Ishikawa (cell line): ENCODE data around the gene MLN.
A peak's percentile ranks its signal among the peaks of the same experiment; 100 is the strongest.

Experiments
- CEBPB ChIP-seq: IDR thresholded peaks from 2 replicates; pipeline ENCODE4 v1.6.1; 2012
- CREB1 ChIP-seq: IDR thresholded peaks from 2 replicates; pipeline ENCODE4 v1.6.1; 2012; ENCODE audit warnings: low read depth
- EGR1 ChIP-seq: IDR thresholded peaks from 2 replicates; pipeline ENCODE4 v1.6.1; 2012
- EP300 ChIP-seq: IDR thresholded peaks from 2 replicates; pipeline ENCODE4 v1.6.1; 2012; ENCODE audit warnings: borderline replicate concordance
- FOXM1 ChIP-seq: IDR thresholded peaks from 2 replicates; pipeline ENCODE4 v1.6.1; 2012; ENCODE audit warnings: low read depth, borderline replicate concordance
- MAX ChIP-seq: IDR thresholded peaks from 2 replicates; pipeline ENCODE4 v1.6.1; 2012
- NFIC ChIP-seq: IDR thresholded peaks from 2 replicates; pipeline ENCODE4 v1.6.1; 2012
- RAD21 ChIP-seq: IDR thresholded peaks from 2 replicates; pipeline ENCODE4 v1.6.1; 2012; ENCODE audit warnings: low read depth
- TAF1 ChIP-seq: IDR thresholded peaks from 2 replicates; pipeline ENCODE4 v1.6.1; 2012; ENCODE audit warnings: low read depth, mild to moderate bottlenecking
- TCF12 ChIP-seq: IDR thresholded peaks from 2 replicates; pipeline ENCODE4 v1.6.1; 2012; ENCODE audit warnings: low read depth
- TEAD4 ChIP-seq: IDR thresholded peaks from 2 replicates; pipeline ENCODE4 v1.6.1; 2012
- YY1 ChIP-seq: IDR thresholded peaks from 2 replicates; pipeline ENCODE4 v1.6.1; 2012; ENCODE audit warnings: low read depth
- ZBTB7A ChIP-seq: IDR thresholded peaks from 2 replicates; pipeline ENCODE4 v1.6.1; 2012; ENCODE audit warnings: low read depth
- TF ChIP-seq, protein P1 (sequence below): IDR thresholded peaks from 2 replicates; pipeline ENCODE4 v1.6.1; 2012; ENCODE audit warnings: low read depth, mild to moderate bottlenecking
- TF ChIP-seq, protein P2 (sequence below): IDR thresholded peaks from 2 replicates; pipeline ENCODE4 v1.6.1; 2012

Gene MLN

DNA sequence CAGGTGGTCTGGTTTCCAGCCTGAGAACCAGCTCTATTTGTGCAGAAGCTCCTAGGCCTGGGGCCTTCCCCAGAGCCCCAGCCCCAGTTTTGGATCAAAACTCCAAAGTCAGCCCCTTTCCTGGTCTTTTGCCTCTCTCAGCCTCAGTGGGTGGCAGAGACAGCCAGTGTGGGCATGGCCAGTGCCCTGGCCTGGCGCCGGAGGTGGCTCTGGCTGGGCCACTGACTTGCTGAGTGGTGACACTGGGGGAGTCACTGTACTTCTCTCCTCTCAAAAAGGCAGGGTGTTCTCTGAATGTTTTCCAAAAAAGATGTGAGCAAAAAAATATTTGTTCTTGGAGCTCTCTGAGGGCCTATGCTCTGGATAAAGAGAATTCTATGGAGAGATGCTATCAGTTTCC, 20.0 kb upstream of the MLN start:
- TF ChIP-seq RAD21 = no peak
- TF ChIP-seq YY1 = no peak
- TF ChIP-seq, protein P1, sequence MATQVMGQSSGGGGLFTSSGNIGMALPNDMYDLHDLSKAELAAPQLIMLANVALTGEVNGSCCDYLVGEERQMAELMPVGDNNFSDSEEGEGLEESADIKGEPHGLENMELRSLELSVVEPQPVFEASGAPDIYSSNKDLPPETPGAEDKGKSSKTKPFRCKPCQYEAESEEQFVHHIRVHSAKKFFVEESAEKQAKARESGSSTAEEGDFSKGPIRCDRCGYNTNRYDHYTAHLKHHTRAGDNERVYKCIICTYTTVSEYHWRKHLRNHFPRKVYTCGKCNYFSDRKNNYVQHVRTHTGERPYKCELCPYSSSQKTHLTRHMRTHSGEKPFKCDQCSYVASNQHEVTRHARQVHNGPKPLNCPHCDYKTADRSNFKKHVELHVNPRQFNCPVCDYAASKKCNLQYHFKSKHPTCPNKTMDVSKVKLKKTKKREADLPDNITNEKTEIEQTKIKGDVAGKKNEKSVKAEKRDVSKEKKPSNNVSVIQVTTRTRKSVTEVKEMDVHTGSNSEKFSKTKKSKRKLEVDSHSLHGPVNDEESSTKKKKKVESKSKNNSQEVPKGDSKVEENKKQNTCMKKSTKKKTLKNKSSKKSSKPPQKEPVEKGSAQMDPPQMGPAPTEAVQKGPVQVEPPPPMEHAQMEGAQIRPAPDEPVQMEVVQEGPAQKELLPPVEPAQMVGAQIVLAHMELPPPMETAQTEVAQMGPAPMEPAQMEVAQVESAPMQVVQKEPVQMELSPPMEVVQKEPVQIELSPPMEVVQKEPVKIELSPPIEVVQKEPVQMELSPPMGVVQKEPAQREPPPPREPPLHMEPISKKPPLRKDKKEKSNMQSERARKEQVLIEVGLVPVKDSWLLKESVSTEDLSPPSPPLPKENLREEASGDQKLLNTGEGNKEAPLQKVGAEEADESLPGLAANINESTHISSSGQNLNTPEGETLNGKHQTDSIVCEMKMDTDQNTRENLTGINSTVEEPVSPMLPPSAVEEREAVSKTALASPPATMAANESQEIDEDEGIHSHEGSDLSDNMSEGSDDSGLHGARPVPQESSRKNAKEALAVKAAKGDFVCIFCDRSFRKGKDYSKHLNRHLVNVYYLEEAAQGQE = no peak
- no peak for TF ChIP-seq FOXM1
- no peak for TF ChIP-seq CEBPB
- no peak for TF ChIP-seq TAF1
- no peak for TF ChIP-seq CREB1
- no peak for TF ChIP-seq TCF12
- TF ChIP-seq TEAD4 = no peak
- TF ChIP-seq EGR1 = no peak
- no peak for TF ChIP-seq NFIC
- TF ChIP-seq ZBTB7A = no peak
- TF ChIP-seq MAX = no peak
- TF ChIP-seq EP300 = no peak
- TF ChIP-seq, protein P2, sequence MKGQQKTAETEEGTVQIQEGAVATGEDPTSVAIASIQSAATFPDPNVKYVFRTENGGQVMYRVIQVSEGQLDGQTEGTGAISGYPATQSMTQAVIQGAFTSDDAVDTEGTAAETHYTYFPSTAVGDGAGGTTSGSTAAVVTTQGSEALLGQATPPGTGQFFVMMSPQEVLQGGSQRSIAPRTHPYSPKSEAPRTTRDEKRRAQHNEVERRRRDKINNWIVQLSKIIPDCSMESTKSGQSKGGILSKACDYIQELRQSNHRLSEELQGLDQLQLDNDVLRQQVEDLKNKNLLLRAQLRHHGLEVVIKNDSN = no peak

- no peak for TF ChIP-seq CEBPB
- no peak for TF ChIP-seq TCF12
- TF ChIP-seq TAF1 = no peak
- TF ChIP-seq RAD21 = peak; percentile 47; the same call in 1 of the 2 replicates
- TF ChIP-seq, protein P1 = no peak
- TF ChIP-seq, protein P2 = peak; percentile 79
- no peak for TF ChIP-seq EP300
- no peak for TF ChIP-seq NFIC
- TF ChIP-seq YY1 = no peak
- TF ChIP-seq ZBTB7A = no peak
- TF ChIP-seq TEAD4 = no peak
- no peak for TF ChIP-seq EGR1
These were observed 19.0 kb upstream of the MLN start for GRCh38 chr6:33822575-33823395.

GRCh38 chr6:33820784-33821520, 17.1 kb upstream of the MLN start:
- TF ChIP-seq ZBTB7A (no peak), CEBPB (no peak), NFIC (no peak), CREB1 (no peak), TEAD4 (no peak), EGR1 (no peak), YY1 (no peak), FOXM1 (no peak), EP300 (no peak), TAF1 (no peak), RAD21 (no peak), TCF12 (no peak), MAX (no peak)
- TF ChIP-seq, protein P1 = no peak
- TF ChIP-seq, protein P2 = no peak
